Sigmoid colon (tissue), 7 donors: Measurements from ENCODE around the gene TES. TPM values are rescaled to one million over a fixed set of nuclear protein-coding genes. Genes with fewer than 3 reads are reported as not detected.

Source experiments
- DNase-seq: peaks from one replicate; pipeline ENCODE4 v3.0.0-alpha.2; 2019
- H3K27ac ChIP-seq, 4 donors: fragments of 200-600 bp; sonication (generic); one replicate each; pipeline ENCODE4 v1.5.1; 2016 to 2019; ENCODE audit warnings: mild to moderate bottlenecking in 1 of 4
- H3K27me3 ChIP-seq, 3 donors: fragments of 200-600 bp; sonication (generic); one replicate each; pipeline ENCODE4 v1.5.1; 2019; ENCODE audit warnings: mild to moderate bottlenecking in 1 of 3
- H3K36me3 ChIP-seq, 4 donors: fragments of 200-600 bp; sonication (generic); one replicate each; pipeline ENCODE4 v1.5.1; 2016 to 2019
- H3K4me1 ChIP-seq, 4 donors: fragments of 200-600 bp; sonication (generic); one replicate each; pipeline ENCODE4 v1.5.1; 2017 to 2019
- H3K4me3 ChIP-seq, 4 donors: fragments of 200-600 bp; sonication (generic); one replicate each; pipeline ENCODE4 v1.5.1; 2017 to 2019; ENCODE audit warnings: mild to moderate bottlenecking in 2 of 4, moderate library complexity in 1 of 4
- H3K9me3 ChIP-seq, 4 donors: fragments of 200-600 bp in 3 of 4; sonication (generic) in 3 of 4; one replicate each; pipeline versions ENCODE4 v1.5.1 to v1.6.1; 2013 to 2019
- CTCF ChIP-seq, 4 experiments: fragments of 450-650 bp in 3 of 4; fragments of 200-600 bp in 1 of 4; IDR thresholded peaks; one replicate each; pipeline ENCODE4 v1.5.1; 2016 to 2019; ENCODE audit warnings: antibody characterized with exemption in 4 of 4, mild to moderate bottlenecking in 3 of 4, moderate library complexity in 2 of 4
- EP300 ChIP-seq, 4 donors: sonication (generic); formaldehyde crosslinking; IDR thresholded peaks; one replicate each; pipeline ENCODE4 v1.6.1; 2017; ENCODE audit warnings: antibody characterized with exemption in 4 of 4
- POLR2A ChIP-seq, 2 donors: fragments of 450-650 bp; IDR thresholded peaks; one replicate each; pipeline ENCODE4 v1.6.1; 2016; ENCODE audit warnings: antibody characterized with exemption in 2 of 2, mild to moderate bottlenecking in 2 of 2, moderate library complexity in 2 of 2
- POLR2AphosphoS5 ChIP-seq, 4 donors: sonication (generic); formaldehyde crosslinking; IDR thresholded peaks; one replicate each; pipeline ENCODE4 v1.6.1; 2017; ENCODE audit warnings: antibody characterized with exemption in 4 of 4
- WGBS, 2 donors: extraction: QIAGEN DNeasy Blood & Tissue Kit; methylation state at CpG; one replicate each; pipeline ENCODE4 v1.1.7; 2013; 5-methylcytosine and 5-hydroxymethylcytosine counted together
- intact Hi-C: fragments of 100-400 bp; cut with DNase I; formaldehyde crosslinking; loops from one replicate; pipeline ENCODE4 v1.15.1; 2023
- polyA plus RNA-seq, 3 donors: library from polyadenylated mRNA; stranded (reverse); fragments of 200-250 nt; gene quantifications; one replicate each; pipeline ENCODE4 v1.2.3, GENCODE V29; 2013
- total RNA-seq, 4 donors: library from RNA; depleted of rRNA; stranded (reverse); fragments of >200 nt; gene quantifications; one replicate each; pipeline ENCODE4 v1.1.0, GENCODE V29; 2016
- donor health status: healthy with polysubstance abuse.
- donor health status: Bipolar disorder and iron deficiency.
- donor health status: healthy.

The TES gene
- total RNA-seq = 100 to 1,000 TPM; 289 to 514 (median 341) TPM
- polyA plus RNA-seq = 10 to 100 TPM; 53.5 to 80.7 (median 64.3) TPM

- DNase-seq = peak; percentile 81
- Histone ChIP-seq H3K9me3 (no peaks in the 10 kb centered on the region), H3K4me3 (peak within 1 kb of the TSS; percentile 48 to 94 (median 68)), H3K4me1 (peaks cover 0 to 26% (median 18%) of the 10 kb centered on the region in 4 donors), H3K36me3 (no peaks in the 10 kb centered on the region), H3K27ac (peak within 1 kb of the TSS; percentile 93 to 97 (median 96)), H3K27me3 (no peaks in the 10 kb centered on the region)
- intact Hi-C loops = loop anchor here (2.0 kb wide), 1 partner anchor 24 kb away; no protein-coding TSS in a partner anchor
- WGBS, 2 donors = 1% methylated on average over 83 of the region's 83 CpGs
- TF ChIP-seq CTCF (IDR thresholded peaks at IDR 0.05) (no peak), POLR2AphosphoS5 (IDR thresholded peaks at IDR 0.05) (peak; percentile 75 to 93 (median 86)), POLR2A (IDR thresholded peaks at IDR 0.05) (peak; percentile 62 to 78), EP300 (IDR thresholded peaks at IDR 0.05) (no peak)
Measured at GRCh38 chr7:116210345-116211005, at the start of gene TES. Gene TES (plus strand): TSS chr7:116210539. CDS start chr7:116210708, 169 bp downstream.

- peaks cover 0 to 6% (median 0%) of the 10 kb centered on the region in 4 donors for H3K4me1 ChIP-seq
- intact Hi-C loops = no loop called here
- no peaks in the 10 kb centered on the region for H3K9me3 ChIP-seq
- H3K36me3 ChIP-seq = no peaks in the 10 kb centered on the region
- no peak overlapping the region for H3K4me3 ChIP-seq
- DNase-seq = no peak
- TF ChIP-seq CTCF (IDR thresholded peaks at IDR 0.05) (no peak), EP300 (IDR thresholded peaks at IDR 0.05) (no peak), POLR2A (IDR thresholded peaks at IDR 0.05) (no peak), POLR2AphosphoS5 (IDR thresholded peaks at IDR 0.05) (no peak)
- H3K27ac ChIP-seq = no peak overlapping the region
- no peaks in the 10 kb centered on the region for H3K27me3 ChIP-seq
Measured at GRCh38 chr7:116161728-116162127, 48.6 kb upstream of the TES start.

GRCh38 chr7:116162254-116162653, 48.1 kb upstream of the TES start:
- Histone ChIP-seq H3K9me3 (no peaks in the 10 kb centered on the region), H3K27me3 (no peaks in the 10 kb centered on the region), H3K4me3 (no peak overlapping the region), H3K4me1 (peaks cover 0 to 6% (median 0%) of the 10 kb centered on the region in 4 donors), H3K27ac (no peak overlapping the region), H3K36me3 (no peaks in the 10 kb centered on the region)
- intact Hi-C loops = no loop called here
- DNase-seq = no peak
- no peak for TF ChIP-seq EP300 (IDR thresholded peaks at IDR 0.05)
- TF ChIP-seq CTCF (IDR thresholded peaks at IDR 0.05) = no peak
- no peak for TF ChIP-seq POLR2AphosphoS5 (IDR thresholded peaks at IDR 0.05)
- TF ChIP-seq POLR2A (IDR thresholded peaks at IDR 0.05) = no peak

- DNase-seq = no peak
- intact Hi-C loops = no loop called here
- Histone ChIP-seq H3K27ac (no peak overlapping the region), H3K4me3 (no peak overlapping the region), H3K9me3 (no peaks in the 10 kb centered on the region), H3K27me3 (no peaks in the 10 kb centered on the region), H3K4me1 (peaks cover 0 to 6% (median 0%) of the 10 kb centered on the region in 4 donors), H3K36me3 (no peaks in the 10 kb centered on the region)
- no peak for TF ChIP-seq POLR2AphosphoS5 (IDR thresholded peaks at IDR 0.05)
- TF ChIP-seq POLR2A (IDR thresholded peaks at IDR 0.05) = no peak
- no peak for TF ChIP-seq CTCF (IDR thresholded peaks at IDR 0.05)
- no peak for TF ChIP-seq EP300 (IDR thresholded peaks at IDR 0.05)
Measured at GRCh38 chr7:116162992-116163391, 47.3 kb upstream of the TES start.
